ENCODE measurements around the gene CHMP4A.
"Not testable (repeated sequence)": the region's sequence is repeated elsewhere in the genome, so short reads cannot be mapped to it uniquely, and the experiment has no call there.

Gene CHMP4A

DNA sequence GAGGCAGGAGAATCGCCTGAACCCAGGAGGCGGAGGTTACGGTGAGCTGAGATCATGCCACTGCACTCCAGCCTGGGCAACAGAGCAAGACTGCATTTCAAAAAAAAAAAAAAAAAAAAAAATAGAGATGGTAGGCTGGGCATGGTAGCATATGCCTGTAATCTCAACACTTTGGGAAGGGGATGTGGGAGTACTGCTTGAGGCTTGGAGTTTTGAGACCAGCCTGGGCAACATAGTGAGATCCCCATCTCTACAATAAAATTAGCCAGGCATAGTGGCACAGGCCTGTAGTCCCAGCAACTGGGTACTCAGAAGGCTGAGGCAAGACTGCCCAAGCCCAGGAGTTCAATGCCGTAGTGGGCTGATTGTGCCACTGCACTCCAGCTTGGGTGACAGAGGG, 9.7 kb upstream of the CHMP4A start:
- DNase-seq = not testable (repeated sequence)

GRCh38 chr14:24219521-24219920, 6.2 kb upstream of the CHMP4A start:
- no peak for DNase-seq

GRCh38 chr14:24219080-24219479, 5.8 kb upstream of the CHMP4A start:
- no peak for DNase-seq

GRCh38 chr14:24216876-24217275, 3.6 kb upstream of the CHMP4A start:
- DNase-seq = not testable (repeated sequence)

- no peak for DNase-seq
Observed at GRCh38 chr14:24216345-24216699, 3.0 kb upstream of the CHMP4A start.

DNA sequence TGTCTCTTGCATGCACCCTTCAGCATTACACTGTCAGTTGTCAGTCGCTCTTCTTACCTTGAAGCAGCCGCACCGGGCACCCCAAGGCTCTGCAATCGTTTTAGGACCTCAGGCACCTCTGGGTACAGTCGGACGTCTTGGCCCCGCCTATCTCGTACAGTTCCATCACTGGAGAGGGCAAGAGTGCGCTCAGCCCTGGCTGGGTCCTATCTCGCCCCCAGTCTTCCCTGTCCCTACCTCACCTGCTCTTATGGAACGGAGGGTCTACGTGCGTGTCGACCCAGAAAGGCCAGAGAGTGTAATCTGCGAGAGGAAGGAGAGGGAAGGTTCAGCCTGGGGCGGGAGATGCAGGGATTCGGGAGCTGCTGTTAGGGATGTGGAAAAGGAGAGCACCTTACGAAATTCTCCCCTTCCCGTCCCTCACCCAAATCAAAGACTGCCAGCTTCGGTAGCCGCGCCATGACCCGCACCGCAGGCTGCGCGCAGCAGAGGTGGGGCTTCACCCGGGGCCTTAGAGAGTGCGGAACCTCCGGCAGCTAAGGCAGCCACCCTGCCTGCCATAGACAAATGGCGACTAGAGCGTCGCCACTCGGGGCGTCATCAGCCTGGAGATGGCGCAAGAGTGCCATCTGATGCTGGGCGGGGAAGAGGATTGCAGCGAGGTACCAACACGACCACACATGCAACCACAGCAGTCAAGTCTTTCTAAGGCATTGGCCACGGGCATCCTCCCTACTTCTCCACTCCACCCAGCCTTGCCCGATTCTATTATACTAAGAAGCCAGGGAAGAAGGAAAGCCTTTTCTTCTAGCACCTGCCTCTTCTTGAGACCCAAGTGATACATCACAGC, 2.4 kb upstream of the CHMP4A start, which contains the start of gene MDP1:
MDP1 (minus strand) TSS at position 572 of the 850 bp plus-strand sequence; CDS start at position 461, 111 bp downstream.
- peak; percentile 84 for DNase-seq

- no peak for DNase-seq
Observed at GRCh38 chr14:24213866-24214662, 776 bp upstream of the CHMP4A start.

DNA sequence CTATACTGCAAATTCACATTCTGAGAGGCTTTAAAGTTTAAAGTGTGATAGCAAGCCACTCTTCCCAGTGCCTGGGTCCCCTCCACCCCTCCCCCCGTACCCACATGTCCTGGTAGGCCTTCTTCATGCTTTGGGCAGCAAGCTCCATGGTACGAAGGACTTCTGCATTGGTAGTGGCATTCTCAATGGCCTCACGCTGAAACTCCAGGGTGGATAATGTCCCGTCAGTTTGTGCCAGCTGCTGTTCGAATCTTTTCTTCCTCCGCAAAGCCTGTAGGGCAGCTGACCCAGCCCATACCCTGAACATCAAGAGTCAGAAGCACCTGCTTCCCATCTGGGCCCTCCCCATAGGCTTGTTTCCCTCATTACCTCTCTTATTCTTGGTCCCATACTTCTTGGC, 2.0 kb downstream of the CHMP4A start:
- DNase-seq = no peak

GRCh38 chr14:24207625-24208024, 5.7 kb downstream of the CHMP4A start:
- no peak for DNase-seq

GRCh38 chr14:24207104-24207551, 6.2 kb downstream of the CHMP4A start:
- no peak for DNase-seq

DNA sequence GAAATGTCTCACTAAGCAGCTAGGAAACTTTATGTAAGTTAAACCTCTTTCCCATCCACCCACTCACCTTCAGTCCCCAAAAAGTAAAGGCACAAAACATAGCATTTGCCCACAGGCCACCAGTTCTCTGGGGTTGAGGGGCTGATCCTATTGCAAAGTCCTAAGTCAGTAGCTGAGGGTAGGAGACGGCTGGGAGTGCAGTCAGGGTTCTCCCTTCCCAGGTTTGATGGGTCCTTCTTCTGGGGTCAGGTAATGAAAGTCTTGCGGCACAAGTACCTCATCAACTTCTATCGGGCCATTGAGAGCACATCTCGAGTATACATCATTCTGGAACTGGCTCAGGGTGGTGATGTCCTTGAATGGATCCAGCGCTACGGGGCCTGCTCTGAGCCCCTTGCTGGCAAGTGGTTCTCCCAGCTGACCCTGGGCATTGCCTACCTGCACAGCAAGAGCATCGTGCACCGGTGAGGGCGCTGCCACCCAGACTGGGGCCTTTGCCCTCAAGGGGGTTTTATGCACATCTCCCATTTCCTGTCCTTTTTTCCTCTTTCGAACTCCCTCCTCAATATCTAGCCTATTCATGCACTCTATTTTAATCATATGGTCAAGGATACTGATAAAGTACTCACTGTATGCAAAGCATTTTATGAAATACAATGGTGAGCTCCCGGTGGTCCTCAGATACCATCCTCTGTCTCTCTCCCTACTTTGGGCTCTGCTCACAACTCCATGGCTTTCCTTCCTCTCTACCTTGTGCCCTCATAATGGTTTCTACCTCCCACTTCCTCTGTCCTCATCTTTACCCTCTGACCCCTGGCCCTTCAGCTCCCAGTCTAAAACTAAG, 6.8 kb downstream of the CHMP4A start:
- no peak for DNase-seq

- no peak for DNase-seq
Observed at GRCh38 chr14:24204163-24205146, 8.8 kb downstream of the CHMP4A start.

DNA sequence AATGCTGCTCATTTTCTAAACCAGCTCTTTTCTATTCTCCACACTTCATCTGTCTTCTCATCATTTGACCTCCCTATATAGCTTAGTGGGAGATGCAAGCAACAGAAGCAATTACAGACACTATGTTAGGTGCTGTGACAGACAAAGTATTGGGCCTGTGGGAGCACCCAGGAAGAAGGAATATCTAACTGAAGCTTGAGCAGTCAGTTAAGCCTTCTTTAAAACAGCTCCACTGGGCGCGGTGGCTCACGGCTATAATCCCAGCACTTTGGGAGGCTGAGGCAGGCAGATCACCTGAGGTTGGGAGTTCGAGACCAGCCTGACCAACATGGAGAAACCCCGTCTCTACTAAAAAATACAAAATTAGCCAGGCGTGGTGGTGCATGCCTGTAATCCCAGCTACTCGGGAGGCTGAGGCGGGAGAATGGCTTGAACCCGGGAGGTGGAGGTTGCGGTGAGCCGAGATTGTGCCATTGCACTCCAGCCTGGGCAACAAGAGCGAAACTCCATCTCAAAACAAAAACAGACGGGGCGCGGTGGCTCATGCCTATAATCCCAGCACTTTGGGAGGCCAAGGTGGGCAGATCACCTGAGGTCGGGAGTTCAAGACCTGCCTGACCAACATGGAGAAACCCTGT, 9.9 kb downstream of the CHMP4A start:
- DNase-seq = not testable (repeated sequence)

DNA sequence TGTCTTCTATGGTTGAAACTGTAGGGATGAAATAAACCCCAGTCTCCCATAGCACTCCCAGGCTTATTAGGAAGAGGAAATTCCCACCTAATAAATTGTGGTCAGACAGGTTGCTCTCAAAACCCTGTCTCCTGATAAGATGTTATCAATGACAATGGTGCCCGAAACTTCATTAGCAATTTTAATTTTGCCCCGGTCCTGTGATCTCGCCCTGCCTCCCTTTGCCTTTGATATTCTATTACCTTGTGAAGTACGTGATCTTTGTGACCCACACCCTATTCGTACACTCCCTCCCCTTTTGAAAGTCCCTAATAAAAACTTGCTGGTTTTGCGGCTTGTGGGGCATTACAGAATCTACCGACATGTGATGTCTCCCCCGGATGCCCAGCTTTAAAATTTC, 10.8 kb downstream of the CHMP4A start:
- not testable (repeated sequence) for DNase-seq

GRCh38 chr14:24198814-24199524, 14.3 kb downstream of the CHMP4A start:
- DNase-seq = no peak

- no peak for DNase-seq
Observed at GRCh38 chr14:24197056-24197450, 16.2 kb downstream of the CHMP4A start.

- DNase-seq = no peak
Observed at GRCh38 chr14:24196071-24197055, 16.9 kb downstream of the CHMP4A start.

DNA sequence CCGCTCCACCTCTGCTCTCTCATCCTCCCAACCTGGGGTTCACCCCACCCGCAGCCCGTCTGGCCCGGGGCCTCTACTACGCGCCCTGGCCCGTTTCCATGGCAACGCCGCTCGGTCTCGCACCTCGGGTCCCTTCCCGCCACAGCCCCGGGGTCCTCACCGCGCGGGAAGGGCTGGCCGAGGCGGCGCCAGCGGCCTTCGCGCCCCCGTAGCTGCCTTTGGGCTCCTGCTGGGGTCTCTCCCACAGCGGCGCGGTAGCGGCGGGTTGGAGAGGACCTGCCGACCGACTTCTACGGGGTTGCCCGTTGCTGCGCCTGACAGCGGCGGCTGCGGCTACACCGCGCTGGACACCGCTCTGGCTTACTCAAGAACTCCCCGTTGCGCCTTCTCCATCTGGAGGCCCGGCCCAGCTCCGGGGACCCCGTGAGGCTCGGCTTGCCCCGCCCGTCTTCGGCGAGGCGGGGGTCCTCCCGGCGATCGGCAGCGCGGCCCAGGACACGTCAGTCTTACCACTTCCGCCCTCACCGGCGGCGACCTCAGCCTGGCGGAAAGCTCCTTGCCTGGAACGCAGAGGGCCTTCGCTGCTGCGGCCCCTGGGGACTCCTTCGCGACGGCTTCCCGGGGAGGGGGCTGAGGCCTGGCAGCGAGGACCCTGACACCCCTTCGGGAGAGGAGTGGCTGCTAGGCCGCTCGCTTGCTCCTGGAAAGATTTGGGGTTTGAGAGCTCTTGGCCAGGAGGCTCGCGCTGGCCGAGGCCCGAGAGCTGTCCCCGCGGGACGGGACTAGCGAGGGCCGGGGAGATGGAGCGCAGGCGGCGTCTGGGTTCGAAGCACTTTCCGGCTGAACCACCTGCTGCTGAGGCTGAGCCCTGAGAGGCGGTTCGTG, 17.9 kb downstream of the CHMP4A start, which contains the start of gene TM9SF1:
TM9SF1 (minus strand) TSS at position 256 of the 885 bp plus-strand sequence. CDS start 422 bp downstream, outside the sequence.
- DNase-seq = peak; percentile 89
